G401 (cell line): ENCODE results near the gene CDH4. TPM values are rescaled to one million over a fixed set of nuclear protein-coding genes. Genes with fewer than 3 reads are reported as not detected.

Source experiments
- DNase-seq: peaks from one replicate; pipeline ENCODE4 v3.0.0-alpha.2; 2015; ENCODE audit warnings: low spot score
- in situ Hi-C: cut with HindIII; loops from 2 replicates; pipeline ENCODE4 v1.10.0; 2016; ENCODE audit warnings: low sequenced_read_pairs, mixed read lengths
- total RNA-seq: library from RNA; depleted of rRNA; stranded (reverse); fragments of >200 nt; shearing (Covaris generic); gene quantifications from 2 replicates; pipeline ENCODE4 v1.2.3, GENCODE V29; 2014

Gene CDH4
- total RNA-seq, 1 experiment from 2014 or later, result 12.9 TPM

DNA sequence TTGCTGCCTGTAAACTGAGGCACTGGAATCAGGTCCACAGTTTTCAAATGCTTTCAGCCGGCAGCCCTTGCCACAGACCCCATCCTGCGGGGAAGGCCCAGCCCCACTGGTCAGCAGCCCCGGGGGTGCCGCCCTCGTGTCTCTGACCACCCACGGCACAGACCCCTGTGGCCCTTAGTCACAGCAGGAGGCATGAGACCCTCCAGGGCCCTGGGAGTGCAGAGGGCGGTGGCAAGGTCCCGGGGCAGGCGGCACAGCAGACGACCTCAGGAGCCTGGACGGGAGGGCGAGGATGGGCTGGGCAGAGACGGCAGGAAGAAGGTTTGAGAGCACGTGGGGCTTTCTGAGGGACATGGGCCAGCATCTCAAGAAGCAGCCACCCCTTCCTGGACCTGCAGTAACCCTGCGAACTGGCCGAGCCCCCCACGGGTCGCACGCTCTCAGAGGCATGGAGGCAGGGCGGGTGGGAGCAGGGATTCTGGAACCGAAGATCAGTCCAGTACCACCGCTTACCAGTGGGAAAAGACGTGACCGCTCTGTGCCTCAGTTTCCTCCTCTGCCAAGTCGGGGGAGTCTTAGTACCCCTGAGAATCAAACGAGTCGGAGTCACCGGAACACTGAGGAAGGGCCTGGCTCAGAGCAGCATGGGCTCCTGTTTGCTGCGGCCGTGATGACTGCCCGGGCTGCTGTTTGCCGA, 672.9 kb downstream of the CDH4 start:
- DNase-seq, result no peak

DNA sequence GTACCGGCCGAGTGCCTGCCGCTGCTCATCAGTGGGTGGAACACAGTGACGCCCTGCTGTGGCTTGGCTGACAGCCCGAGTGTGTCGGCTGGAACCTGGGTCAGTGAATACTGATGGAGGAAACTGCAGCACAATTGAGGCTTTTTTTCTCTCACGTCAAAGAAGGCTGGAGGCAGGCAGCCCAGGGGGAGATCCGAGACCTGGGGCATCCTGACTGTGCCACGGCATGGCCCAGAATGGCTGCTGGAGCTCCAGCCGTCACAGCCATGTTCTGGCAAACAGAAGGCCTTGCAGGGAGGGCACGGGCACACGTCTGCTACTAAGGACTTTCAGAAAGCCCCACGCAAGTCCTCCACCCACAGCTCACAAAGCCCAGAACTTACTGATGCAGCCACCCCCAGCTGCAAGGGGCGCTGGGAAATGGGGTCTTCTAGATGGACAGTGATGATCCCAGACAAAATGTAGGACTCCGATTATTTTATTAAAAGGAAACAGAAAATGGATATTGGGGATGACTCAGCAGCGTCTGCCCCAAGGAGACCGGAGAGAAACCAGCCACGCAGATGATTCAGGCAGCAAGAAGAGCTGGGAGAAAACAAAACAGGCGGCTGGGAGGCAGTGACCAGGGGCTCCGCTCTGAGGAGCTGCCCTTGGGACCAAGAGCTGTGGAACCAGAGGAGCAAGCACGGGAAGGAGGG, 673.6 kb downstream of the CDH4 start:
- DNase-seq, result no peak
- in situ Hi-C loops, result no loop called here

More for the DNA sequence above, 672.9 kb downstream of the CDH4 start:
- in situ Hi-C loops, result no loop called here

DNA sequence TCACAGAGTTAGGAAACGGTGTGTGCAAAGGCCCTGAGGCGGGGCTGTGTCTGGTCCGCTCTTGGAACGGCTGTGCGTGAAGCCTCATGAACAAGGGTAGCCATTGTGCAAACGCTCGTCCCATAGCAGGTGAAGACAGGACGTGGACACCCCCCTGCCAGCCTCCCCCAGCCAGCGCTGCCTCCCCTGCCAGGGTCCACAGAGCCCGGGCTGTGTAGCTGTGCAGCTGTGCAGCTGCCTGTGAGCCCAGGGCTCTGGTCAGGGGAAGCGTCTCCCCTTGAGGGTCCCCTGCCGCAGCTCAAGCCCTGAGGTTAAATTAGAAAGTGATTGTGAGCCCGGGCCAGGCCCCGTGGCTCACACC, 674.2 kb downstream of the CDH4 start:
- in situ Hi-C loops, result no loop called here
- no peak for DNase-seq

DNA sequence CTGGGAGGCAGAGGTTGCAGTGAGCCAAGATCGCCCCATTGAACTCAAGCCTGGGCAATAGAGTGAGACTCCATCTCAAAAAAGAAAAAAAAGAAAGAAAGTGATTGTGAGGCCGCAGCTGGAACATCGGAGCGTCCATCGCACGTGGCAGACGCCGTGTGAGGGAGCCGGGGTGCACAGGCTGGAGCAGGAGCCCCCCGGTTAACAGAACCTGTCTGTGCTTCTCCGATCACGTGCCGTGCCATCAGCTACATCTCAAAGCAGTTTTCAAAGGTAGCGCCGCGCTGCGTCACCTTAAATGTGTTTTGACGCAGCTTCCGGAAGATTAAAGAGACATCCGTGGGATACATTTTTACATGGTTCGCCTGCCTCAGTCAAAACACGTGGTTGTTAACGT, 674.7 kb downstream of the CDH4 start:
- in situ Hi-C loops, result no loop called here
- no peak for DNase-seq

- DNase-seq, result no peak
- in situ Hi-C loops, result no loop called here
These were observed 675.2 kb downstream of the CDH4 start for GRCh38 chr20:61927193-61927825.

- in situ Hi-C loops, result no loop called here
- no peak for DNase-seq
These were observed 675.9 kb downstream of the CDH4 start for GRCh38 chr20:61927826-61928541.

DNA sequence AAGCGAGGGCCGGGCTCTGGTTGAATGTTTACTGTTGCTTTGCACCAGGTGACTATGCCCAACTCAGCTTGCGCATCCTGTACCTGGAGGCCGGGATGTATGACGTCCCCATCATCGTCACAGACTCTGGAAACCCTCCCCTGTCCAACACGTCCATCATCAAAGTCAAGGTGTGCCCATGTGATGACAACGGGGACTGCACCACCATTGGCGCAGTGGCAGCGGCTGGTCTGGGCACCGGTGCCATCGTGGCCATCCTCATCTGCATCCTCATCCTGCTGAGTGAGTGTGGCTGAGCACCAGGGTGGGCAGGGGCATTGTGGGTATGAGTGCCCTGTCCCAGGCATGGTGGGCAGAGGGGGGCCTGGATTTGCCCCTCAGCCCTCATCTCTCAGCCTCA, 677.5 kb downstream of the CDH4 start:
- in situ Hi-C loops, result no loop called here
- no peak for DNase-seq

- in situ Hi-C loops, result no loop called here
These were observed 678.1 kb downstream of the CDH4 start for GRCh38 chr20:61929971-61930666.

DNA sequence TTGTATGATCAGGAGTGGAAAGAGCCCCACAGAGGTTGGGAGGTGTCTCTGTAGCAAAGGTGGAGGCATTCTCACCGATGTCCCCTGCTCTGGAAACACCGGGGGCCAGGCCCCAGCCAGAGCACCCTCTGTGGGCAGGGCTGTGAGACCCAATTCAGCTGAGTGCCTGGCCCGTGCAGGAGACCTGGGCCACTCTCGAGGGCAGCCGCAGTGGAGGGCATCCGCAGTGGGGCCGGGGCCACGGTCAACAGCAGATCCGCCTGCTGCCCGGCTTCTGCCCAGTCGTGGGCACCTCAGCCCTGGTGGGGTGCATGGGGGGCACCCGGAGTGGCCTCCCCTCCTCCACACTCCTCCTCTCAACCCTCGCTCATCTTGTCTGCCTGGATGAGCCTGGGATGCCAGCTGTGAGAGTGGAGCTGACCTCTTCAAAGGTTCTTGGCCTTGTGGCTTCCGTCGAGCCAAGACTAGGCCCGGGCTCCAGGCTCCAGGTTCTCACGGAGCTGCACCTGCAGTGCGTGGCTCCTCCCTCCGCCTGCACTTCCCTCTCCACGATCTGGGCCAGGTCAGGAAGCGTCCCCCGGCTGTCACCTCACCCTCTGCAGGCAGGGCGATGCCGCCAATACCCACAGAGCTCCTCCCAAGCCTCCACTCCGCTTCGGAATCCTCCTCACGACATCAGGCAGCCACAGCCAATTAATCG, 678.9 kb downstream of the CDH4 start:
- in situ Hi-C loops, result no loop called here
- DNase-seq, result no peak

More at GRCh38 chr20:61929971-61930666, 678.1 kb downstream of the CDH4 start:
- no peak for DNase-seq

DNA sequence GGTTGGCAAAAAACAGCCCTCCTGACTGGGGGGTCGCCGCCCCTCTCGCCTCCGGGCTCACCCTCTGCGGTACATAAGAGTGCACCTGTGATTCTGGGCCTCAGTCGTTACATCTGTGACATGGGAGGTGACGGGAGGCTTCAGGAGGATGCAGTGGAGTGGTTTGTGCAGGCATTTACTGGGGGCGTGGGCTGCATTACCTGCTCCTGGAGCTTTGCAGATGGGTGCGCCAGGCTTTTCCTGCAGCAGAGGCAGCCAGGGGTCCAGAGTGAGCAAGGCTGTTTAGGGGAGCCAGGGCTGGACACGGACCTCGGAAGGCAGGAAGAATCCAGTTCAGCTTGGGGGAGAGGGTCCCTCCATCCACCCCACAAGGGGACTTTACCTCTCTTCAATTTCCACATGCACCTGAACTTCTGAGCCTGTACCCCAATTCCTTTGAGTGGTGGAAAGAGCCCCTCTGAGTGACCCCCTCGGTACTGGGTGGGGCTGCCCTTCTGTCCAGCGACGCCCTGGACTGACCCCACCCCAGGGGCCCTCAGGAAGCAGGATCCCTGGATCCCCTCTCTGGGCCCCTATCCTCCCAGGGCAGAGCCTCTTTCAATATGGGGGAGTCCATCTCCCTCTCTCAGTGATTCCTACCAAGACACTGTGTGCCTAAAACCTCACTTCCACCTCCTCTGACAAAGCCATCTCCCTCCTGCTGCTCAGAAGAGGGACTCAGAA, 679.6 kb downstream of the CDH4 start:
- in situ Hi-C loops, result no loop called here
- DNase-seq, result no peak

- in situ Hi-C loops, result no loop called here
- DNase-seq, result no peak
These were observed 680.1 kb downstream of the CDH4 start for GRCh38 chr20:61932199-61932592.

DNA sequence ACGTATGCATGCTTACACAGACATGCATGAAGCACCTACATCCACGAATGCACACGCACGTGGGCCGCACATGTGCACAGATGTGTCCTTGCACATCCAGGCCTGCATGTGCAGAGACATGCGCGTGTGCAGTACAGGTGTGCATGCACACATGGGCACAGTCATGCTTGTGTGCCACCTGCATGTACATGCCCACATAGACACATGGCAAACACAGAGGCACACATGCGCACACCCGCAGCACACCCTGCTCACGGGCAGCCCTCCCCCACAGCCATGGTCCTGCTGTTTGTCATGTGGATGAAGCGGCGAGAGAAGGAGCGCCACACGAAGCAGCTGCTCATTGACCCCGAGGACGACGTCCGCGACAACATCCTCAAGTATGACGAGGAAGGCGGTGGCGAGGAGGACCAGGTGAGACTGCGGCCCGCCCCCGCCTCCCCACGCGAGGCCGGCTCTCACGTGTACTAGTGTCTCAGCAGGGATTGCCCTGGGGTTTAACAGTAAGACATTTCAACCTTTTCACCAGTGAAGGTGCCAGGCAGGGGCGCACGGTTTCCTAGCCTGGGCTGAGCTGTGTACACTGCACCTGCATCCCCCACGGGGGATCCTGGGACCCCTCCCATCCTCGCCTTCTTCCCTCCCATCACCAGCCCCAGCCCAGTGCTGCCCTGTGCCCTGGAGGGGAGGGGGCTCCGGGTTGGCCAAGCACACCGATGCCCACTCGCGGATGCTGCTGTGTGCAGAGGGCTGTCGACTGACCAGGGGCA, 680.8 kb downstream of the CDH4 start:
- no peak for DNase-seq
- in situ Hi-C loops, result no loop called here

GRCh38 chr20:61933481-61933950, 681.5 kb downstream of the CDH4 start:
- in situ Hi-C loops, result no loop called here
- no peak for DNase-seq

- DNase-seq, result no peak
- in situ Hi-C loops, result no loop called here
These were observed 682.1 kb downstream of the CDH4 start for GRCh38 chr20:61933951-61934715.

GRCh38 chr20:61934716-61935530, 682.9 kb downstream of the CDH4 start:
- in situ Hi-C loops, result no loop called here
- DNase-seq, result no peak
